HG02588 (cell line): Measurements from ENCODE around the gene BANK1.

Experiments used
- ATAC-seq: cut with Tn5 transposase; IDR thresholded peaks from one replicate; pipeline ENCODE4 v1.9.1; 2021; ENCODE audit warnings: mild to moderate bottlenecking, moderate library complexity; ENCODE audit not compliant: unreplicated experiment

BANK1 gene

GRCh38 chr4:101993842-101994775 lies 203.6 kb downstream of the BANK1 start:
- no peak for ATAC-seq

GRCh38 chr4:102007959-102008425 lies 217.5 kb downstream of the BANK1 start:
- peak; percentile 92 for ATAC-seq

GRCh38 chr4:102008711-102009110 lies 218.2 kb downstream of the BANK1 start:
- ATAC-seq, result no peak

GRCh38 chr4:102022343-102022742 lies 231.8 kb downstream of the BANK1 start:
- ATAC-seq, result no peak

GRCh38 chr4:102027961-102028360 lies 237.4 kb downstream of the BANK1 start:
- ATAC-seq, result no peak

- ATAC-seq, result no peak
Measured at GRCh38 chr4:102031406-102031805, 240.9 kb downstream of the BANK1 start.

- ATAC-seq, result no peak
Measured at GRCh38 chr4:102036016-102036415, 245.5 kb downstream of the BANK1 start.

GRCh38 chr4:102036619-102037376 lies 246.3 kb downstream of the BANK1 start:
- no peak for ATAC-seq

- ATAC-seq, result no peak
Measured at GRCh38 chr4:102037566-102037965, 247.0 kb downstream of the BANK1 start.

GRCh38 chr4:102042871-102043802 lies 252.6 kb downstream of the BANK1 start:
- no peak for ATAC-seq

GRCh38 chr4:102047616-102048015 lies 257.1 kb downstream of the BANK1 start:
- no peak for ATAC-seq

GRCh38 chr4:102055805-102056204 lies 265.3 kb downstream of the BANK1 start:
- no peak for ATAC-seq

GRCh38 chr4:102057122-102057521 lies 266.6 kb downstream of the BANK1 start:
- ATAC-seq, result no peak

GRCh38 chr4:102061133-102061532 lies 270.6 kb downstream of the BANK1 start:
- no peak for ATAC-seq

GRCh38 chr4:102064747-102065442 lies 274.4 kb downstream of the BANK1 start:
- no peak for ATAC-seq

GRCh38 chr4:102076622-102077021 lies 286.1 kb downstream of the BANK1 start:
- ATAC-seq, result no peak

GRCh38 chr4:102080184-102080583 lies 289.7 kb downstream of the BANK1 start:
- ATAC-seq, result no peak

- no peak for ATAC-seq
Measured at GRCh38 chr4:102089850-102090621, 299.5 kb downstream of the BANK1 start.

GRCh38 chr4:102091656-102092055 lies 301.1 kb downstream of the BANK1 start:
- ATAC-seq, result no peak
